NCI-H510A (cell line): Measurements from ENCODE around the gene CCDC92B.
"Not testable (repeated sequence)": the region's sequence is repeated elsewhere in the genome, so short reads cannot be mapped to it uniquely, and the experiment has no call there.

Experiments used
- DNase-seq: peaks from one replicate; lab custom pipeline; 2025; lab: John Stamatoyannopoulos, UW

Gene CCDC92B

GRCh38 chr17:2689411-2690164, 59.9 kb downstream of the CCDC92B start:
- DNase-seq = no peak

- DNase-seq = peak; percentile 62
Measured at GRCh38 chr17:2688351-2689342, 60.8 kb downstream of the CCDC92B start.

GRCh38 chr17:2687074-2687418, 62.4 kb downstream of the CCDC92B start:
- DNase-seq = no peak

GRCh38 chr17:2685696-2686095, 63.8 kb downstream of the CCDC92B start:
- DNase-seq = no peak

GRCh38 chr17:2684549-2684948, 64.9 kb downstream of the CCDC92B start:
- no peak for DNase-seq

- no peak for DNase-seq
Measured at GRCh38 chr17:2683912-2684311, 65.5 kb downstream of the CCDC92B start.

- DNase-seq = no peak
Measured at GRCh38 chr17:2682176-2682938, 67.1 kb downstream of the CCDC92B start.

- DNase-seq = no peak
Measured at GRCh38 chr17:2681650-2682049, 67.8 kb downstream of the CCDC92B start.

- DNase-seq = no peak
Measured at GRCh38 chr17:2680961-2681360, 68.5 kb downstream of the CCDC92B start.

- not testable (repeated sequence) for DNase-seq
Measured at GRCh38 chr17:2679247-2679646, 70.2 kb downstream of the CCDC92B start.
